MM.1S (cell line): ENCODE results near the gene EXOSC7.

Experiments
- DNase-seq: peaks from one replicate; pipeline ENCODE4 v3.0.0-alpha.2; 2015
- H2AFZ ChIP-seq: fragments of 300-600 bp; sonication (generic); 2 replicates; pipeline ENCODE4 v1.6.0; 2016; ENCODE audit warnings: antibody characterized with exemption, low read length
- H3F3A ChIP-seq: fragments of 300-600 bp; sonication (generic); 2 replicates; pipeline ENCODE4 v1.6.1; 2016; ENCODE audit warnings: mild to moderate bottlenecking, antibody characterized with exemption, low read length, moderate library complexity, mixed read lengths; ENCODE audit not compliant: insufficient read depth
- H3K27ac ChIP-seq: fragments of 300-600 bp; sonication (generic); 2 replicates; pipeline ENCODE4 v1.5.1; 2016; ENCODE audit warnings: mild to moderate bottlenecking, low read length
- H3K27me3 ChIP-seq: fragments of 300-600 bp; sonication (generic); replicated peaks from 2 replicates; pipeline ENCODE4 v1.6.0; 2016; ENCODE audit warnings: low read length; ENCODE audit not compliant: insufficient read depth
- H3K36me3 ChIP-seq: fragments of 300-600 bp; sonication (generic); replicated peaks from 2 replicates; pipeline ENCODE4 v1.6.1; 2016; ENCODE audit warnings: mild to moderate bottlenecking, low read length, mixed read lengths; ENCODE audit not compliant: insufficient read depth
- H3K4me1 ChIP-seq: fragments of 300-600 bp; sonication (generic); 2 replicates; pipeline ENCODE4 v1.6.1; 2016; ENCODE audit warnings: low read length, mixed read lengths
- H3K4me2 ChIP-seq: fragments of 300-600 bp; sonication (generic); 2 replicates; pipeline ENCODE4 v1.6.0; 2016; ENCODE audit warnings: low read depth, low read length
- H3K4me3 ChIP-seq: fragments of 300-600 bp; sonication (generic); 2 replicates; pipeline ENCODE4 v1.5.1; 2016; ENCODE audit warnings: low read length, mixed read lengths
- H3K79me2 ChIP-seq: fragments of 300-600 bp; sonication (generic); 2 replicates; pipeline ENCODE4 v1.6.1; 2016; ENCODE audit warnings: mixed run types, low read length, mixed read lengths
- H3K9ac ChIP-seq: fragments of 300-600 bp; sonication (generic); 2 replicates; pipeline ENCODE4 v1.6.1; 2016; ENCODE audit warnings: low read length, mixed read lengths
- H3K9me2 ChIP-seq: fragments of 300-600 bp; sonication (generic); replicated peaks from 2 replicates; pipeline ENCODE4 v1.6.1; 2016; ENCODE audit warnings: mild to moderate bottlenecking, low read length, mixed read lengths; ENCODE audit not compliant: insufficient read depth
- H3K9me3 ChIP-seq: fragments of 300-600 bp; sonication (generic); replicated peaks from 2 replicates; pipeline ENCODE4 v1.6.1; 2016; ENCODE audit warnings: mild to moderate bottlenecking, low read length, mixed read lengths; ENCODE audit not compliant: insufficient read depth
- H4K20me1 ChIP-seq: fragments of 300-600 bp; sonication (generic); 2 replicates; pipeline ENCODE4 v1.6.1; 2016; ENCODE audit warnings: mild to moderate bottlenecking, low read length, moderate library complexity, mixed read lengths; ENCODE audit not compliant: insufficient read depth
- EZH2 ChIP-seq: fragments of 300-600 bp; sonication (generic); optimal IDR thresholded peaks from 2 replicates; pipeline ENCODE3; 2017; ENCODE audit warnings: low read depth, mild to moderate bottlenecking, antibody characterized with exemption, low read length, mixed read lengths
- EZH2phosphoT487 ChIP-seq: fragments of 300-600 bp; sonication (generic); IDR thresholded peaks from 2 replicates; pipeline ENCODE4 v1.6.1; 2018; ENCODE audit warnings: antibody characterized with exemption, low read length
- TF ChIP-seq, protein P1 (sequence below): fragments of 300-600 bp; sonication (generic); IDR thresholded peaks from 2 replicates; pipeline ENCODE4 v1.5.1; 2016; ENCODE audit warnings: antibody characterized with exemption, low read length, mixed read lengths

The EXOSC7 gene

GRCh38 chr3:44932986-44933944, 42.8 kb upstream of the EXOSC7 start:
- DNase-seq, result no peak
- H3K4me2 ChIP-seq, result no peak overlapping the region
- no peak overlapping the region for H3K27ac ChIP-seq
- no peaks in the 10 kb centered on the region for H4K20me1 ChIP-seq
- H3K4me3 ChIP-seq, result no peak overlapping the region
- H3K9me2 ChIP-seq, result no peaks in the 10 kb centered on the region
- no peaks in the 10 kb centered on the region for H3K36me3 ChIP-seq
- no peak overlapping the region for H2AFZ ChIP-seq
- TF ChIP-seq EZH2phosphoT487 (no peak), EZH2 (no peak)
- TF ChIP-seq, protein P1, sequence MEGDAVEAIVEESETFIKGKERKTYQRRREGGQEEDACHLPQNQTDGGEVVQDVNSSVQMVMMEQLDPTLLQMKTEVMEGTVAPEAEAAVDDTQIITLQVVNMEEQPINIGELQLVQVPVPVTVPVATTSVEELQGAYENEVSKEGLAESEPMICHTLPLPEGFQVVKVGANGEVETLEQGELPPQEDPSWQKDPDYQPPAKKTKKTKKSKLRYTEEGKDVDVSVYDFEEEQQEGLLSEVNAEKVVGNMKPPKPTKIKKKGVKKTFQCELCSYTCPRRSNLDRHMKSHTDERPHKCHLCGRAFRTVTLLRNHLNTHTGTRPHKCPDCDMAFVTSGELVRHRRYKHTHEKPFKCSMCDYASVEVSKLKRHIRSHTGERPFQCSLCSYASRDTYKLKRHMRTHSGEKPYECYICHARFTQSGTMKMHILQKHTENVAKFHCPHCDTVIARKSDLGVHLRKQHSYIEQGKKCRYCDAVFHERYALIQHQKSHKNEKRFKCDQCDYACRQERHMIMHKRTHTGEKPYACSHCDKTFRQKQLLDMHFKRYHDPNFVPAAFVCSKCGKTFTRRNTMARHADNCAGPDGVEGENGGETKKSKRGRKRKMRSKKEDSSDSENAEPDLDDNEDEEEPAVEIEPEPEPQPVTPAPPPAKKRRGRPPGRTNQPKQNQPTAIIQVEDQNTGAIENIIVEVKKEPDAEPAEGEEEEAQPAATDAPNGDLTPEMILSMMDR, result no peak
- H3K4me1 ChIP-seq, result no peaks in the 10 kb centered on the region
- H3K79me2 ChIP-seq, result no peaks in the 10 kb centered on the region
- no peak overlapping the region for H3K9ac ChIP-seq
- no peaks in the 10 kb centered on the region for H3F3A ChIP-seq
- H3K9me3 ChIP-seq, result no peaks in the 10 kb centered on the region
- H3K27me3 ChIP-seq, result no peaks in the 10 kb centered on the region

DNA sequence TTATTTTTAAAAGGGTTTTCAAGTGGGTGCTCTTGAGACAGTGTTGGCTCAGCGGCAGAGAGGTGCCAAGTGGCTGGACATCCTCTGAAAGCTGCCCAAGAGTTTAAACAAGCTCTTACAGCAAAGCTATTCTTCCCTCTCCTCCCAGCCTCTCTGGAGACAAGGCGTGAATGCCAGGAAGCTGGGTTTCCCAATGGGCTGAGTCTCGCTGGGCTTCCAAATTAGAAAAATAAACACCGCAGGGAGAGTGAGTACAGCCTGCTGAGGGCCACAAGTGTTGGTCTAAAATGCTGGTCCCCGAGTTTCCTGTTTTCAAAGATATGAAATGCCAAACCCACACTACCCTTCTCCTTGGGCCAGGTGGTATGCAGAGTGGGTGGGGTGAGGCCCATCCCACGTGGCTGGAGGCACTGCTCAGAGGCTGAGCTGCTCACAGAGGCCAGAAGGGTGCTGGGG, 36.4 kb upstream of the EXOSC7 start:
- Histone ChIP-seq H3K4me3 (no peak overlapping the region), H3K79me2 (no peaks in the 10 kb centered on the region), H3K27ac (no peak overlapping the region), H3K4me2 (no peak overlapping the region), H3K9ac (no peak overlapping the region), H2AFZ (no peak overlapping the region), H3K9me3 (no peaks in the 10 kb centered on the region), H4K20me1 (no peaks in the 10 kb centered on the region), H3K36me3 (peaks cover 2% of the 10 kb centered on the region; the same call in 1 of the 2 replicates), H3K9me2 (no peaks in the 10 kb centered on the region), H3F3A (no peaks in the 10 kb centered on the region), H3K4me1 (0 out of 2 replicates have a peak, but pooled peaks cover 2% of the 10 kb centered on the region), H3K27me3 (no peaks in the 10 kb centered on the region)
- TF ChIP-seq EZH2 (no peak), EZH2phosphoT487 (no peak)
- TF ChIP-seq, protein P1, result no peak
- no peak for DNase-seq

DNA sequence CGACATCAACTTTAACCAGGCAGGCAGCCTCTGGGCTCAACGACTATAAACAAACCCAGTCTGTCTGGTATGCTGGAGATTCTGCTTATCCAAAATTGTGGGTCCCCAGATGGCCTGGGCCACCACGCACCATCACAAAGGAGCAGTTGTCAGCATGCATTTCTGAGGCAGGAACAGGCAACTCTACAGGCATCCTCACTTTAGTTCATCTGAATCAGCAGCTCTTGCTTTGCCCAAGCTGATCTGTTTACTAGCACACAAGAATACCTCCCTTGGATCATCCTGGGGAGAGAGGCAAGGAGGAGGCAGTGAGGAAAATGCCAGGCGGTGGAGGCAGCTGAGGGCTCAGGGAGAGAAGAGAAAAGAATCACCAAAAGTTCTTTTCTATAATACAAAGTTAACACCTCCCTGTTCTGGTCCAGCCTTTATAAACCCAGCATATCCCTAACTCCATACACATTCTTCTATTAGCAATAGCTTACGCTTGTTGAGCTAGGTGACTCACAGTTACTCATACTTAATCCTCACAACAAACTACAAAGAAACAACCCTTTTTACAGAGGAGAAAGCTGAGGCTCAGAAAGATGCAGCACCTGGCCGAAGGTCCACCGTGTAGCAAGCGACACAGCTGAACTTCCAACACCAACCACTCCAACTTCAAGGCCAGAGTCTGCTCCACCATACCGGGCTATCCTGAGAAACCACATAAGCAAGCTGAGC, 33.7 kb upstream of the EXOSC7 start:
- no peak overlapping the region for H3K27ac ChIP-seq
- H3K36me3 ChIP-seq, result peaks cover 2% of the 10 kb centered on the region; the same call in 1 of the 2 replicates
- H3K4me2 ChIP-seq, result no peak overlapping the region
- no peaks in the 10 kb centered on the region for H3K9me3 ChIP-seq
- no peaks in the 10 kb centered on the region for H3K9me2 ChIP-seq
- peaks cover 10% of the 10 kb centered on the region; the same call in 1 of the 2 replicates for H3K4me1 ChIP-seq
- no peak overlapping the region for H3K9ac ChIP-seq
- DNase-seq, result no peak
- no peaks in the 10 kb centered on the region for H3K79me2 ChIP-seq
- no peak overlapping the region for H3K4me3 ChIP-seq
- TF ChIP-seq, protein P1, result no peak
- TF ChIP-seq EZH2phosphoT487, result no peak
- TF ChIP-seq EZH2, result no peak
- no peaks in the 10 kb centered on the region for H4K20me1 ChIP-seq
- H2AFZ ChIP-seq, result no peak overlapping the region
- no peaks in the 10 kb centered on the region for H3K27me3 ChIP-seq
- no peaks in the 10 kb centered on the region for H3F3A ChIP-seq
